Esophagus muscularis mucosa (tissue), 4 donors: Measurements from ENCODE around the gene ECI1. TPM values are rescaled to one million over a fixed set of nuclear protein-coding genes. Genes with fewer than 3 reads are reported as not detected.
A peak's percentile ranks its signal among the peaks of the same experiment; 100 is the strongest.

Source experiments
- DNase-seq: peaks from one replicate; pipeline ENCODE4 v3.0.0-alpha.2; 2017; ENCODE audit errors: extremely low spot score
- H3K27ac ChIP-seq, 4 donors: fragments of 200-600 bp; sonication (generic); replicated peaks in 1 of 4; 1 replicate in 3 of 4; 2 replicates in 1 of 4; pipeline ENCODE4 v1.5.1; 2016 to 2019; ENCODE audit warnings: mild to moderate bottlenecking in 1 of 4
- H3K27me3 ChIP-seq, 4 donors: fragments of 200-600 bp; sonication (generic); one replicate each; pipeline versions ENCODE4 v1.5.1 to v1.6.0; 2016 to 2019
- H3K36me3 ChIP-seq, 4 donors: fragments of 200-600 bp; sonication (generic); one replicate each; pipeline ENCODE4 v1.5.1; 2016 to 2019
- H3K4me1 ChIP-seq, 4 donors: fragments of 200-600 bp; sonication (generic); one replicate each; pipeline ENCODE4 v1.5.1; 2016 to 2019
- H3K4me3 ChIP-seq, 4 donors: fragments of 200-600 bp; sonication (generic); 1 replicate in 2 of 4; 2 replicates in 2 of 4; pipeline ENCODE4 v1.5.1; 2016 to 2019; ENCODE audit warnings: mild to moderate bottlenecking in 4 of 4, moderate library complexity in 1 of 4
- H3K9me3 ChIP-seq, 4 donors: fragments of 200-600 bp; sonication (generic); 1 replicate in 3 of 4; 2 replicates in 1 of 4; pipeline ENCODE4 v1.5.1; 2016 to 2019
- EP300 ChIP-seq: sonication (generic); formaldehyde crosslinking; IDR thresholded peaks from one replicate; pipeline ENCODE4 v1.6.1; 2017; ENCODE audit warnings: antibody characterized with exemption
- POLR2A ChIP-seq: fragments of 450-650 bp; IDR thresholded peaks from one replicate; pipeline ENCODE4 v1.6.1; 2017; ENCODE audit warnings: antibody characterized with exemption, moderate library complexity, mild to moderate bottlenecking, low read depth
- POLR2AphosphoS5 ChIP-seq, 2 donors: sonication (generic); formaldehyde crosslinking; IDR thresholded peaks; one replicate each; pipeline ENCODE4 v1.6.1; 2017; ENCODE audit warnings: antibody characterized with exemption in 2 of 2
- whole genome bisulfite sequencing: methylation state at CpG from one replicate; pipeline ENCODE4 v1.1.5; 2018; 5-methylcytosine and 5-hydroxymethylcytosine counted together
- intact Hi-C: fragments of 100-400 bp; cut with DNase I; formaldehyde crosslinking; loops from one replicate; pipeline ENCODE4 v1.15.1; 2023
- total RNA-seq, 4 donors: library from RNA; depleted of rRNA; stranded (reverse); fragments of >200 nt; gene quantifications; one replicate each; pipeline versions ENCODE4 v1.1.0 to v1.2.1, GENCODE V29; 2016
- TF ChIP-seq, protein P1 (sequence below), 3 experiments: fragments of 200-600 bp in 2 of 3; fragments of 450-650 bp in 1 of 3; sonication (generic) in 2 of 3; IDR thresholded peaks; one replicate each; pipeline ENCODE4 v1.5.1; 2017 to 2019; ENCODE audit warnings: antibody characterized with exemption in 3 of 3, mild to moderate bottlenecking in 2 of 3, moderate library complexity in 1 of 3

ECI1 gene
- total RNA-seq, 4 donors from 2014 or later = 51.9 to 115 (median 86.6) TPM

DNA sequence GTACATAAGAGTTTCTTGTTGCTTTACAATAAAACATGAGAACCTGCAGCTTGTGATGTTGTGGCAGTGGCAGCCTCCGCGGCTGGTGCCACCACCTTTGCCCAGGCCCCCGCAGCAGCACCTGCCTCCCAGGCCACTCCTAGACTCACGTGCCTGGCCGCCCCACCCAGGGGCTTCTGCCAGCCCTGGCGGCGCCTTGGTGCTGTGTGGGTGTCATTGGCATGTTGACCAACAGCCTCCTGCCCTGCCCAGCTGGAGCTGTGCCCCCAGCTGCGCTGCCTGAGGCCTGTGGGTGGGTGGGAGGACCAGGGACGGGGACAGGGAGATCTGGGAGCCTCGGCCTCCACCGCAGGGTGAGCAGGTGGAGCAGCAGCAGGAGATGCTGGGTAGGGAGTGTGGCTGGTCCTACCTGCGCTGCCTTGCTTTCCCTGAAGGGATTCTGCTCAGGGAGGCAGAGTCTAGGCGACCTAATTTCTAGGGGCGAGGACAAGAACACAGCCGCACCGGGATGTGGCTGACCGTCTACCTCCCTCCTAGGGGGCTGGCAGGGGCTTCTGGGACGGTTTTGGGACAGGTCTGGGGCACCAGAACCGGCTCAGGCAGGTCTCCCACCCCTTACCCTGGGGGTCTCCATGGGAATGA lies 15.6 kb downstream of the ECI1 start:
- Histone ChIP-seq H3K4me1 (peaks cover 21 to 34% (median 30%) of the 10 kb centered on the region in 4 donors), H3K36me3 (peaks cover 50 to 68% (median 67%) of the 10 kb centered on the region in 4 donors), H3K4me3 (peak overlapping the region in 1 of 4 donors; percentile 37), H3K27me3 (peaks cover 9 to 59% (median 17%) of the 10 kb centered on the region in 4 donors), H3K9me3 (no peaks in the 10 kb centered on the region), H3K27ac (no peak overlapping the region)
- WGBS = 80% methylated on average over 1 of the region's 19 CpGs
- DNase-seq = no peak
- TF ChIP-seq POLR2A (no peak), POLR2AphosphoS5 (IDR thresholded peaks at IDR 0.05) (no peak)
- TF ChIP-seq, protein P1, sequence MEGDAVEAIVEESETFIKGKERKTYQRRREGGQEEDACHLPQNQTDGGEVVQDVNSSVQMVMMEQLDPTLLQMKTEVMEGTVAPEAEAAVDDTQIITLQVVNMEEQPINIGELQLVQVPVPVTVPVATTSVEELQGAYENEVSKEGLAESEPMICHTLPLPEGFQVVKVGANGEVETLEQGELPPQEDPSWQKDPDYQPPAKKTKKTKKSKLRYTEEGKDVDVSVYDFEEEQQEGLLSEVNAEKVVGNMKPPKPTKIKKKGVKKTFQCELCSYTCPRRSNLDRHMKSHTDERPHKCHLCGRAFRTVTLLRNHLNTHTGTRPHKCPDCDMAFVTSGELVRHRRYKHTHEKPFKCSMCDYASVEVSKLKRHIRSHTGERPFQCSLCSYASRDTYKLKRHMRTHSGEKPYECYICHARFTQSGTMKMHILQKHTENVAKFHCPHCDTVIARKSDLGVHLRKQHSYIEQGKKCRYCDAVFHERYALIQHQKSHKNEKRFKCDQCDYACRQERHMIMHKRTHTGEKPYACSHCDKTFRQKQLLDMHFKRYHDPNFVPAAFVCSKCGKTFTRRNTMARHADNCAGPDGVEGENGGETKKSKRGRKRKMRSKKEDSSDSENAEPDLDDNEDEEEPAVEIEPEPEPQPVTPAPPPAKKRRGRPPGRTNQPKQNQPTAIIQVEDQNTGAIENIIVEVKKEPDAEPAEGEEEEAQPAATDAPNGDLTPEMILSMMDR (IDR thresholded peaks at IDR 0.05) = no peak
- intact Hi-C loops = no loop called here

DNA sequence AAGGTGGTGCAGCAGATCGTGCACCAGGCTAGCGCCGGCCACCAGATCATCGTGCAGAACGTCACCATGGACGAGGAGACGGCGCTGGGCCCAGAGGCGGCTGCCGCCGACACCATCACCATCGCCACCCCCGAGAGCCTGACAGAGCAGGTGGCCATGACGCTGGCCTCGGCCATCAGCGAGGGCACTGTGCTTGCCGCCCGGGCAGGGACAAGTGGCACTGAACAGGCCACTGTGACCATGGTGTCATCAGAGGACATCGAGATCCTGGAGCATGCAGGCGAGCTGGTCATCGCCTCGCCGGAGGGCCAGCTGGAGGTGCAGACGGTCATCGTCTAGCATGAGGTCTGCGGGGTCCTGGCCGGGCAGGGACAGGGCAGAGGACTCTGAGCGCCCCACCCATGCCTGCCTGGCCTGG lies 16.1 kb downstream of the ECI1 start:
- Histone ChIP-seq H3K9me3 (no peaks in the 10 kb centered on the region), H3K4me1 (peaks cover 21 to 34% (median 30%) of the 10 kb centered on the region in 4 donors), H3K36me3 (peaks cover 54 to 69% (median 68%) of the 10 kb centered on the region in 4 donors), H3K4me3 (no peak overlapping the region), H3K27ac (no peak overlapping the region), H3K27me3 (peaks cover 9 to 64% (median 17%) of the 10 kb centered on the region in 4 donors)
- no peak for TF ChIP-seq EP300
- TF ChIP-seq POLR2AphosphoS5 (IDR thresholded peaks at IDR 0.05) = no peak
- TF ChIP-seq, protein P1 (IDR thresholded peaks at IDR 0.05) = no peak
- no peak for TF ChIP-seq POLR2A
- no peak for DNase-seq
- intact Hi-C loops = no loop called here
- 87% methylated on average over 19 of the region's 28 CpGs for WGBS

GRCh38 chr16:2234813-2235170 lies 16.6 kb downstream of the ECI1 start:
- WGBS = 91% methylated on average over 10 of the region's 18 CpGs
- H3K27me3 ChIP-seq = peaks cover 9 to 65% (median 17%) of the 10 kb centered on the region in 4 donors
- no peak for TF ChIP-seq POLR2A
- TF ChIP-seq POLR2AphosphoS5 (IDR thresholded peaks at IDR 0.05) = no peak
- TF ChIP-seq EP300 = no peak
- TF ChIP-seq, protein P1 (IDR thresholded peaks at IDR 0.05) = no peak
- no peak overlapping the region for H3K27ac ChIP-seq
- no peak overlapping the region for H3K4me3 ChIP-seq
- H3K36me3 ChIP-seq = peaks cover 58 to 69% (median 68%) of the 10 kb centered on the region in 4 donors
- DNase-seq = no peak
- intact Hi-C loops = no loop called here
- H3K4me1 ChIP-seq = peaks cover 21 to 34% (median 30%) of the 10 kb centered on the region in 4 donors
- no peaks in the 10 kb centered on the region for H3K9me3 ChIP-seq

GRCh38 chr16:2233872-2234812 lies 17.2 kb downstream of the ECI1 start:
- peaks cover 9 to 65% (median 17%) of the 10 kb centered on the region in 4 donors for H3K27me3 ChIP-seq
- WGBS = 93% methylated on average over 10 of the region's 51 CpGs
- no peak for TF ChIP-seq POLR2A
- TF ChIP-seq POLR2AphosphoS5 (IDR thresholded peaks at IDR 0.05) = no peak
- intact Hi-C loops = no loop called here
- DNase-seq = no peak
- H3K36me3 ChIP-seq = peaks cover 65 to 71% (median 68%) of the 10 kb centered on the region in 4 donors
- no peak overlapping the region for H3K27ac ChIP-seq
- no peaks in the 10 kb centered on the region for H3K9me3 ChIP-seq
- no peak overlapping the region for H3K4me3 ChIP-seq
- peaks cover 21 to 34% (median 30%) of the 10 kb centered on the region in 4 donors for H3K4me1 ChIP-seq
